LNCaP clone FGC (cell line): Measurements from ENCODE around the gene DVL1.
A peak's percentile ranks its signal among the peaks of the same experiment; 100 is the strongest.

Experiments
- DNase-seq: peaks from one replicate; pipeline ENCODE4 v3.0.0-alpha.2; 2011; ENCODE audit warnings: low read depth
- H3K4me3 ChIP-seq: 2 replicates; pipeline ENCODE4 v1.5.1; 2011; ENCODE audit warnings: mild to moderate bottlenecking, low read depth, low read length, control low read depth
- CTCF ChIP-seq: IDR thresholded peaks from 2 replicates; pipeline ENCODE4 v1.5.1; 2012; ENCODE audit warnings: mild to moderate bottlenecking; ENCODE audit not compliant: control insufficient read depth, insufficient read depth; ENCODE audit errors: extremely low read depth

The DVL1 gene

GRCh38 chr1:1349256-1350012 is at the start of gene DVL1:
Gene DVL1 (minus strand): TSS chr1:1349418. CDS start chr1:1349065, 353 bp downstream.
- TF ChIP-seq CTCF = peak; percentile 63
- H3K4me3 ChIP-seq = peak within 1 kb of the TSS; percentile 71
- DNase-seq = no peak

- TF ChIP-seq CTCF = no peak
- no peak for DNase-seq
- peak overlapping the region; percentile 99 for H3K4me3 ChIP-seq
These were observed 49.5 kb upstream of the DVL1 start for GRCh38 chr1:1398677-1399186.

- DNase-seq = no peak
- peak overlapping the region; percentile 99 for H3K4me3 ChIP-seq
- TF ChIP-seq CTCF = no peak
These were observed 48.8 kb upstream of the DVL1 start for GRCh38 chr1:1397839-1398523.

- H3K4me3 ChIP-seq = no peak overlapping the region
- no peak for DNase-seq
- TF ChIP-seq CTCF = no peak
These were observed 45.9 kb upstream of the DVL1 start for GRCh38 chr1:1395166-1395565.

GRCh38 chr1:1394116-1394515 is 44.9 kb upstream of the DVL1 start:
- no peak for TF ChIP-seq CTCF
- DNase-seq = no peak
- H3K4me3 ChIP-seq = no peak overlapping the region

GRCh38 chr1:1393428-1393827 is 44.2 kb upstream of the DVL1 start:
- DNase-seq = no peak
- no peak for TF ChIP-seq CTCF
- H3K4me3 ChIP-seq = no peak overlapping the region

- H3K4me3 ChIP-seq = no peak overlapping the region
These were observed 43.8 kb upstream of the DVL1 start for GRCh38 chr1:1393014-1393413.

More at GRCh38 chr1:1393014-1393413, 43.8 kb upstream of the DVL1 start:
- no peak for TF ChIP-seq CTCF
- no peak for DNase-seq
